ENCODE data around the gene ATP1B2. TPM values are rescaled to one million over a fixed set of nuclear protein-coding genes. Genes with fewer than 3 reads are reported as not detected.
"Not testable (repeated sequence)": the region's sequence is repeated elsewhere in the genome, so short reads cannot be mapped to it uniquely, and the experiment has no call there.

Gene ATP1B2
- total RNA-seq, 1 donor from 2014 or later, result 2.7 TPM

DNA sequence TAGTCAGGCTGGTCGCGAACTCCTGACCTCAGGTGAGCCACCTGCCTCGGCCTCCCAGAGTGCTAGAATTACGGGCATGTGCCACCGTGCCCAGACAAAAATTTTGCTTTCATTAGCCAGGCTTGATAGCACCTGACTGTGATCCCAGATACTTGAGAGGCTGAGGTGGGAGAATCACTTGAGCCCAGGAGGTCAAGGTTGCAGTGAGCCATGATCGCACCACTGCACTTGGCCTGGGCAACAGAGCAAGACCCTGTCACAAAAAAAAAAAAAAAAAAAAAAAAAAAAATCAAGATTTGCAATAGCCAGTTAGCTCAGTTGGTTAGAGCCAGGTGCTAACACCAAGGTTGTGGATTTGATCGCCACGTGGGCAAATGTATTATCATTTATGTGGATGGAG lies 29.9 kb upstream of the ATP1B2 start:
- no peak for DNase-seq (ENCODE audit: extremely low spot score in 2 of 2)
- TF ChIP-seq, protein P1, sequence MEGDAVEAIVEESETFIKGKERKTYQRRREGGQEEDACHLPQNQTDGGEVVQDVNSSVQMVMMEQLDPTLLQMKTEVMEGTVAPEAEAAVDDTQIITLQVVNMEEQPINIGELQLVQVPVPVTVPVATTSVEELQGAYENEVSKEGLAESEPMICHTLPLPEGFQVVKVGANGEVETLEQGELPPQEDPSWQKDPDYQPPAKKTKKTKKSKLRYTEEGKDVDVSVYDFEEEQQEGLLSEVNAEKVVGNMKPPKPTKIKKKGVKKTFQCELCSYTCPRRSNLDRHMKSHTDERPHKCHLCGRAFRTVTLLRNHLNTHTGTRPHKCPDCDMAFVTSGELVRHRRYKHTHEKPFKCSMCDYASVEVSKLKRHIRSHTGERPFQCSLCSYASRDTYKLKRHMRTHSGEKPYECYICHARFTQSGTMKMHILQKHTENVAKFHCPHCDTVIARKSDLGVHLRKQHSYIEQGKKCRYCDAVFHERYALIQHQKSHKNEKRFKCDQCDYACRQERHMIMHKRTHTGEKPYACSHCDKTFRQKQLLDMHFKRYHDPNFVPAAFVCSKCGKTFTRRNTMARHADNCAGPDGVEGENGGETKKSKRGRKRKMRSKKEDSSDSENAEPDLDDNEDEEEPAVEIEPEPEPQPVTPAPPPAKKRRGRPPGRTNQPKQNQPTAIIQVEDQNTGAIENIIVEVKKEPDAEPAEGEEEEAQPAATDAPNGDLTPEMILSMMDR (IDR thresholded peaks at IDR 0.05), result no peak
- TF ChIP-seq POLR2A (IDR thresholded peaks at IDR 0.05) (no peak), POLR2AphosphoS5 (IDR thresholded peaks at IDR 0.05; ENCODE audit: insufficient read depth in 1 of 2, low read depth in 1 of 2) (no peak)
- Histone ChIP-seq H3K4me3 (no peak overlapping the region), H3K36me3 (no peaks in the 10 kb centered on the region), H3K27ac (no peak overlapping the region), H3K4me1 (no peaks in the 10 kb centered on the region), H3K9me3 (no peaks in the 10 kb centered on the region), H3K27me3 (no peaks in the 10 kb centered on the region)
- intact Hi-C loops (cut with DNase I), result no loop called here

DNA sequence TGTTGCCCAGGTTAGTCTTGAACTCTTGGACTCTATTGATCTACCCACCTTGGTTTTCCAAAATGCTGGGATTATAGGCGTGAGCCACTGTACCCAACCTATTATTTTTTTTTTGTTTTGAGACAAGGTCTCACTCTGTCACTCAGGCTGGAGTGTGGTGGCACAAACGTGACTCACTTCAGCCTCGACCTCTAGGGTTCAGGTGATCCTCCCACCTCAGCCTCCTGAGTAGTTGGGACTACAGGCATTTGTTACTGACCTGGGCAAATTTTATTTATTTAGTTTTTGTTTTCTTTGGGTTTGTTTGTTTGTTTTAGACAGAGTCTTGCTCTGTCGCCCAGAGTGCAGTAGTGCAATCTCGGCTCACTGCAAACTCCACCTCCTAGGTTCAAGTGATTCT lies 27.1 kb upstream of the ATP1B2 start:
- TF ChIP-seq POLR2AphosphoS5 (IDR thresholded peaks at IDR 0.05; ENCODE audit: insufficient read depth in 1 of 2, low read depth in 1 of 2) (no peak), POLR2A (IDR thresholded peaks at IDR 0.05) (no peak)
- TF ChIP-seq, protein P1 (IDR thresholded peaks at IDR 0.05), result no peak
- no peak for DNase-seq (ENCODE audit: extremely low spot score in 2 of 2)
- H3K4me1 ChIP-seq, result peaks cover 9% of the 10 kb centered on the region
- H3K9me3 ChIP-seq, result no peaks in the 10 kb centered on the region
- intact Hi-C loops (cut with DNase I), result no loop called here
- no peak overlapping the region for H3K27ac ChIP-seq
- no peak overlapping the region for H3K4me3 ChIP-seq
- H3K27me3 ChIP-seq, result no peaks in the 10 kb centered on the region
- H3K36me3 ChIP-seq, result no peaks in the 10 kb centered on the region

DNA sequence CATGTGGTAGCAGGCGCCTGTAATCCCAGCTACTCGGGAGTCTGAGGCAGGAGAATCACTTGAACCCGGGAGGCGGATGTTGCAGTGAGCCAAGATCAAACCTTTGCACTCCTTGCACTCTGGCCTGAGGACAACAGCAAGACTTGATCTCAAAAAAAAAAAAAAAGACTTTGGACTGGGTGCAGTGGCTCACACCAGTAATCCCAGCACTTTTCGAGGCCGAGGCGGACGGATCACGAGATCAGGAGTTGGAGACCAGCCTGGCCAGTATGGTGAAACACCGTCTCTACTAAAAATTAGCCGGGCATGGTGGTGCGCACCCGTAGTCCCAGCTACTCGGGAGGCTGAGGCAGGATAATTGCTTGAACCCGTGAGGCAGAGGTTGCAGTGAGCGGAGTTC lies 25.0 kb upstream of the ATP1B2 start:
- intact Hi-C loops (cut with DNase I), result loop anchor here (2.0 to 5.0 kb wide), 2 partner anchors 59 to 212 kb away; no protein-coding TSS in a partner anchor
- H3K27me3 ChIP-seq; H3K36me3 ChIP-seq; H3K9me3 ChIP-seq; H3K27ac ChIP-seq; H3K4me1 ChIP-seq; DNase-seq (ENCODE audit: extremely low spot score in 2 of 2); H3K4me3 ChIP-seq: not testable (repeated sequence)

DNA sequence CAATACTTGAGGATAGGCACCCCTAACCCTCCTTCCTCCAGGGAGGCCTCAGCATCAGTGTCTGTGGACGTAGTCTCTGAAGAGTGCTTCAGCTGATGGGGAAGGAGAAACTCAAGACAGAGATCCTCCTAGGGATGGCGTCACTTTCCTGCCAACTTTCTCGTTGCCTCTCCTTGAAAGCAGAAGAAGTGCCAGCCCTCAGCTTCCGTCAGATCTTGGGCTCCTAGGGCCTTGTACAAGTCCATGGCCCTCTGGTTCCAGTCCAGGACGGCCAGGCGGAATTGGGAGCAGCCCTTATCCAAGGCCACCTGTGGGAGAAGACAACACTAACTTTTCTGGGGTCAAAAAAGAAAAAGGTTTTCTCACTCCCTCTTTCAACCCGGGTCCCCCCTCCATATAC lies 24.4 kb upstream of the ATP1B2 start:
- H3K36me3 ChIP-seq, result no peaks in the 10 kb centered on the region
- peak overlapping the region; percentile 93 for H3K27ac ChIP-seq
- peaks cover 9% of the 10 kb centered on the region for H3K4me1 ChIP-seq
- DNase-seq (ENCODE audit: extremely low spot score in 2 of 2), result no peak
- no peaks in the 10 kb centered on the region for H3K27me3 ChIP-seq
- TF ChIP-seq POLR2AphosphoS5 (IDR thresholded peaks at IDR 0.05; ENCODE audit: insufficient read depth in 1 of 2, low read depth in 1 of 2) (no peak), POLR2A (IDR thresholded peaks at IDR 0.05) (no peak)
- TF ChIP-seq, protein P1 (IDR thresholded peaks at IDR 0.05), result no peak
- H3K4me3 ChIP-seq, result peak overlapping the region in 1 of 2 donors; percentile 83
- no peaks in the 10 kb centered on the region for H3K9me3 ChIP-seq
- intact Hi-C loops (cut with DNase I), result loop anchor here (2.0 to 5.0 kb wide), 2 partner anchors 58 to 211 kb away; no protein-coding TSS in a partner anchor

DNA sequence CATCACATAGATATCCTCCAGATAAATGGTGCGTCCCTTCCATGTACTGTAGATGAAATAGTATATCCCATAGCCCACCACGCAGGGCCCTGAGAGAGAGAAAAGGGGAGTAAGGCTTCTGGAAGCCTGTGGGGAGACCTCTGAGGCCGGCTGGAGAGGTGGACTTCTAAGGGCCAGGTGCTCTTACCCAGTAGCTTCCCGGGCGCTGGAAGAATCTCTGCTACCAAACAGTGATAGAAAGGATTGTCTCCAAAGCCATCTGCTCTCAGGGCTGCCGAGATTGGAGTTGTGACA lies 23.8 kb upstream of the ATP1B2 start:
- no peaks in the 10 kb centered on the region for H3K9me3 ChIP-seq
- TF ChIP-seq POLR2A (IDR thresholded peaks at IDR 0.05), result no peak
- no peak for TF ChIP-seq POLR2AphosphoS5 (IDR thresholded peaks at IDR 0.05; ENCODE audit: insufficient read depth in 1 of 2, low read depth in 1 of 2)
- TF ChIP-seq, protein P1 (IDR thresholded peaks at IDR 0.05), result no peak
- H3K36me3 ChIP-seq, result no peaks in the 10 kb centered on the region
- peaks cover 9% of the 10 kb centered on the region for H3K4me1 ChIP-seq
- no peak for DNase-seq (ENCODE audit: extremely low spot score in 2 of 2)
- H3K27me3 ChIP-seq, result no peaks in the 10 kb centered on the region
- intact Hi-C loops (cut with DNase I), result loop anchor here (2.0 to 5.0 kb wide), 2 partner anchors 58 to 210 kb away; no protein-coding TSS in a partner anchor
- H3K4me3 ChIP-seq, result peak overlapping the region; percentile 83 to 98
- H3K27ac ChIP-seq, result peak overlapping the region; percentile 93

Measured in vagina (tissue), 2 donors.